ENCODE measurements around the gene DENND2D. TPM values are rescaled to one million over a fixed set of nuclear protein-coding genes. Genes with fewer than 3 reads are reported as not detected.

DENND2D gene
- total and polyA plus RNA-seq, 9 of the 15 experiments (the other 6 are each of a cell fraction or from before 2014, with no cell fraction given), result 0.08 to 0.44 (median 0.13) TPM; not detected in 6

DNA sequence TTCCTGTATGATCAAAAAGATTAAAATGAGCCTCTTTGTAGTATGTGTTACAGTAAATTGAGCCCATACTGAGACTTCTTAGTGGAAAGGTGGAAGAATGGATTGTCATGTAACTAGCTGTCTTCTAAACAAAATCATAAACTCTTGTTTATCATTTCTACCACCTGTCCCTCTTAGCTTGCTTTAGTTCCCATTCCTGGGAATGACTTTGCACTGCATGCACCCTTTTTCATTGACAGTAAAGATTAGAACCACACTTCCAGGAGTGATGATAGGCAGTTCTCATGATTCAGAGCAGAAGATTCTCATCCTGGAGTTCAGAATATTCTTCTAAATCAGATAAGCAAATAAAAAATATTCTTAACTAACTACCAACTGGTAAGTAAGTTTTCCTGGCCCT, 28.0 kb downstream of the DENND2D start (continued):
- TF ChIP-seq ELK1 (CRISPR knock-in tag; IDR thresholded peaks at IDR 0.05) (no peak), PCBP2 (IDR thresholded peaks at IDR 0.05; ENCODE audit: low read depth, low read length, poor library complexity, severe bottlenecking) (no peak), PML (IDR thresholded peaks at IDR 0.05; ENCODE audit: low read length) (0 out of 2 replicates have a peak, but pooled peaks have one; percentile 24), SIN3B (IDR thresholded peaks at IDR 0.05; ENCODE audit: low read depth) (no peak), KDM5B (IDR thresholded peaks at IDR 0.05; ENCODE audit: insufficient replicate concordance, low read depth, low read length) (no peak), ZNF583 (CRISPR knock-in tag; IDR thresholded peaks at IDR 0.05) (no peak), ZNF639 (CRISPR knock-in tag; conservative IDR thresholded peaks at IDR 0.05 in 1 of 2, IDR thresholded peaks at IDR 0.05 in 1 of 2) (no peak), ZNF134 (CRISPR knock-in tag; conservative IDR thresholded peaks at IDR 0.05) (no peak), CBX1 (IDR thresholded peaks at IDR 0.05; ENCODE audit: low read depth) (no peak), TCF7 (IDR thresholded peaks at IDR 0.05; ENCODE audit: borderline replicate concordance) (no peak), ZNF184 (CRISPR knock-in tag; IDR thresholded peaks at IDR 0.05) (no peak), BRD4 (IDR thresholded peaks at IDR 0.05) (no peak), EP300 (IDR thresholded peaks at IDR 0.05; ENCODE audit: low read length) (no peak), U2AF2 (optimal IDR thresholded peaks at IDR 0.05; ENCODE audit: low read depth, low read length) (no peak), ZEB2 (IDR thresholded peaks at IDR 0.05) (peak; percentile 58; the same call in 1 of the 2 replicates), TEAD4 (IDR thresholded peaks at IDR 0.05; ENCODE audit: low read length) (peak; percentile 77), TEAD4 (CRISPR knock-in tag; IDR thresholded peaks at IDR 0.05; ENCODE audit: borderline replicate concordance) (no peak), SMARCE1 (IDR thresholded peaks at IDR 0.05) (peak; percentile 72; the same call in 1 of the 2 replicates), ZC3H4 (CRISPR knock-in tag; IDR thresholded peaks at IDR 0.05; ENCODE audit: borderline replicate concordance) (no peak), NUFIP1 (IDR thresholded peaks at IDR 0.05; ENCODE audit: partially characterized antibody) (no peak), PTBP1 (IDR thresholded peaks at IDR 0.05; ENCODE audit: low read depth, low read length) (no peak), ZNF766 (CRISPR knock-in tag; conservative IDR thresholded peaks at IDR 0.05) (no peak), CBFA2T2 (conservative IDR thresholded peaks at IDR 0.05) (peak; percentile 64), ETV1 (tag; conservative IDR thresholded peaks at IDR 0.05; ENCODE audit: low read depth) (no peak), SUPT5H (IDR thresholded peaks at IDR 0.05) (no peak), MTA2 (IDR thresholded peaks at IDR 0.05; ENCODE audit: low read depth) (peak; percentile 53), MAFG (tag; conservative IDR thresholded peaks at IDR 0.05) (peak; percentile 47), C11orf30 (IDR thresholded peaks at IDR 0.05; ENCODE audit: low read depth) (peak; percentile 65)
- TF ChIP-seq, protein P1, sequence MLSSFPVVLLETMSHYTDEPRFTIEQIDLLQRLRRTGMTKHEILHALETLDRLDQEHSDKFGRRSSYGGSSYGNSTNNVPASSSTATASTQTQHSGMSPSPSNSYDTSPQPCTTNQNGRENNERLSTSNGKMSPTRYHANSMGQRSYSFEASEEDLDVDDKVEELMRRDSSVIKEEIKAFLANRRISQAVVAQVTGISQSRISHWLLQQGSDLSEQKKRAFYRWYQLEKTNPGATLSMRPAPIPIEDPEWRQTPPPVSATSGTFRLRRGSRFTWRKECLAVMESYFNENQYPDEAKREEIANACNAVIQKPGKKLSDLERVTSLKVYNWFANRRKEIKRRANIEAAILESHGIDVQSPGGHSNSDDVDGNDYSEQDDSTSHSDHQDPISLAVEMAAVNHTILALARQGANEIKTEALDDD (IDR thresholded peaks at IDR 0.05), result peak; percentile 42; the same call in 1 of the 2 replicates

Measured in K562 (cell line).